Endometrial microvascular endothelial cells (primary cell): ENCODE data around the gene CHRNB4. TPM values are rescaled to one million over a fixed set of nuclear protein-coding genes. Genes with fewer than 3 reads are reported as not detected.
"Not testable (repeated sequence)": the region's sequence is repeated elsewhere in the genome, so short reads cannot be mapped to it uniquely, and the experiment has no call there.

Experiments
- in situ Hi-C: cut with HindIII; loops from 2 replicates; pipeline ENCODE4 v1.10.0; 2017; ENCODE audit warnings: low sequenced_read_pairs, low pct_unique_long_range_greater_than_20kb; ENCODE audit errors: inconsistent ontology term
- total RNA-seq: library from RNA; depleted of rRNA; stranded (reverse); fragments of >200 nt; gene quantifications from one replicate; pipeline ENCODE4 v1.2.3, GENCODE V29; 2015; ENCODE audit errors: inconsistent ontology term

CHRNB4 gene
- not detected for total RNA-seq

- in situ Hi-C loops = no loop called here
Measured at GRCh38 chr15:78641102-78641748, at the start of gene CHRNB4. CHRNB4 (minus strand) TSS chr15:78641210; CDS start chr15:78641133, 77 bp downstream.

- in situ Hi-C loops = no loop called here
Measured at GRCh38 chr15:78689626-78690025, 48.6 kb upstream of the CHRNB4 start.

GRCh38 chr15:78685925-78686324, 44.9 kb upstream of the CHRNB4 start:
- in situ Hi-C loops = no loop called here

- in situ Hi-C loops = no loop called here
Measured at GRCh38 chr15:78685159-78685921, 44.3 kb upstream of the CHRNB4 start.

GRCh38 chr15:78684657-78685056, 43.6 kb upstream of the CHRNB4 start:
- in situ Hi-C loops = no loop called here

- in situ Hi-C loops = not testable (repeated sequence)
Measured at GRCh38 chr15:78683599-78683998, 42.6 kb upstream of the CHRNB4 start.

GRCh38 chr15:78682693-78683410, 41.8 kb upstream of the CHRNB4 start:
- in situ Hi-C loops = no loop called here

GRCh38 chr15:78682004-78682651, 41.1 kb upstream of the CHRNB4 start:
- in situ Hi-C loops = no loop called here

GRCh38 chr15:78681281-78682003, 40.4 kb upstream of the CHRNB4 start:
- in situ Hi-C loops = no loop called here

- in situ Hi-C loops = no loop called here
Measured at GRCh38 chr15:78680431-78681075, 39.5 kb upstream of the CHRNB4 start.

- in situ Hi-C loops = no loop called here
Measured at GRCh38 chr15:78679089-78679511, 38.1 kb upstream of the CHRNB4 start.

GRCh38 chr15:78676424-78677110, 35.6 kb upstream of the CHRNB4 start:
- in situ Hi-C loops = no loop called here

GRCh38 chr15:78675617-78676360, 34.8 kb upstream of the CHRNB4 start:
- in situ Hi-C loops = no loop called here

- in situ Hi-C loops = no loop called here
Measured at GRCh38 chr15:78675206-78675605, 34.2 kb upstream of the CHRNB4 start.

GRCh38 chr15:78673917-78674444, 33.0 kb upstream of the CHRNB4 start:
- in situ Hi-C loops = no loop called here

- in situ Hi-C loops = no loop called here
Measured at GRCh38 chr15:78673476-78673875, 32.5 kb upstream of the CHRNB4 start.
